Osteocyte (in vitro differentiated cells): ENCODE data around the gene EPM2AIP1. TPM values are rescaled to one million over a fixed set of nuclear protein-coding genes. Genes with fewer than 3 reads are reported as not detected.
A peak's percentile ranks its signal among the peaks of the same experiment; 100 is the strongest.
"Not testable (repeated sequence)": the region's sequence is repeated elsewhere in the genome, so short reads cannot be mapped to it uniquely, and the experiment has no call there.

ENCODE experiments used
- DNase-seq: peaks from one replicate; pipeline ENCODE4 v3.0.0; 2021; ENCODE audit warnings: mixed read lengths; ENCODE audit not compliant: unreplicated experiment; ENCODE audit errors: extremely low spot score
- H3K27ac Mint-ChIP-seq: one replicate; pipeline ENCODE4 v1.8.0; 2021; ENCODE audit warnings: mild to moderate bottlenecking, mixed read lengths; ENCODE audit not compliant: unreplicated experiment
- H3K27me3 Mint-ChIP-seq: one replicate; pipeline ENCODE4 v1.8.0; 2021; ENCODE audit warnings: mixed read lengths; ENCODE audit not compliant: unreplicated experiment
- H3K36me3 Mint-ChIP-seq: one replicate; pipeline ENCODE4 v1.8.0; 2021; ENCODE audit warnings: mixed read lengths; ENCODE audit not compliant: unreplicated experiment
- H3K4me1 Mint-ChIP-seq: one replicate; pipeline ENCODE4 v1.8.0; 2021; ENCODE audit warnings: mixed read lengths; ENCODE audit not compliant: unreplicated experiment
- H3K4me3 Mint-ChIP-seq: one replicate; pipeline ENCODE4 v1.8.0; 2021; ENCODE audit warnings: mild to moderate bottlenecking, moderate library complexity, mixed read lengths; ENCODE audit not compliant: unreplicated experiment
- H3K9me3 Mint-ChIP-seq: one replicate; pipeline ENCODE4 v1.8.0; 2021; ENCODE audit warnings: mixed read lengths; ENCODE audit not compliant: unreplicated experiment
- long read RNA-seq: library from polyadenylated mRNA; unstranded; transcript quantifications from one replicate; pipeline ENCODE4 v2.0.0, GENCODE V29; 2021
- total RNA-seq: library from RNA; stranded (reverse); gene quantifications from 2 replicates; pipeline ENCODE4 v1.2.1, GENCODE V29; 2021
- TF ChIP-seq, protein P1 (sequence below): fragments of 200-600 bp; sonication (generic); IDR thresholded peaks from 2 replicates; pipeline ENCODE4 v1.5.0; 2021; ENCODE audit warnings: antibody characterized with exemption, mild to moderate bottlenecking, moderate library complexity

Gene EPM2AIP1
- total RNA-seq, result 24.5 and 24.8 TPM in 2 replicates
- long read RNA-seq, full-length matches to known transcripts, result 135 of 142 reads
- long read RNA-seq, partial matches to known transcripts, result 2 of 142 reads
- long read RNA-seq, other reads (novel, unspliced or antisense), result 5 of 142 reads

GRCh38 chr3:36992806-36993325 lies at the start of gene EPM2AIP1:
Gene EPM2AIP1 (minus strand): TSS chr3:36993131. CDS start chr3:36993077, 54 bp downstream.
- Mint-ChIP-seq H3K27me3 (no peaks in the 10 kb centered on the region), H3K36me3 (peaks cover 23% of the 10 kb centered on the region), H3K4me1 (peaks cover 38% of the 10 kb centered on the region), H3K9me3 (no peaks in the 10 kb centered on the region), H3K4me3 (no peak within 1 kb of the TSS), H3K27ac (no peak within 1 kb of the TSS)
- no peak for DNase-seq
- TF ChIP-seq, protein P1, sequence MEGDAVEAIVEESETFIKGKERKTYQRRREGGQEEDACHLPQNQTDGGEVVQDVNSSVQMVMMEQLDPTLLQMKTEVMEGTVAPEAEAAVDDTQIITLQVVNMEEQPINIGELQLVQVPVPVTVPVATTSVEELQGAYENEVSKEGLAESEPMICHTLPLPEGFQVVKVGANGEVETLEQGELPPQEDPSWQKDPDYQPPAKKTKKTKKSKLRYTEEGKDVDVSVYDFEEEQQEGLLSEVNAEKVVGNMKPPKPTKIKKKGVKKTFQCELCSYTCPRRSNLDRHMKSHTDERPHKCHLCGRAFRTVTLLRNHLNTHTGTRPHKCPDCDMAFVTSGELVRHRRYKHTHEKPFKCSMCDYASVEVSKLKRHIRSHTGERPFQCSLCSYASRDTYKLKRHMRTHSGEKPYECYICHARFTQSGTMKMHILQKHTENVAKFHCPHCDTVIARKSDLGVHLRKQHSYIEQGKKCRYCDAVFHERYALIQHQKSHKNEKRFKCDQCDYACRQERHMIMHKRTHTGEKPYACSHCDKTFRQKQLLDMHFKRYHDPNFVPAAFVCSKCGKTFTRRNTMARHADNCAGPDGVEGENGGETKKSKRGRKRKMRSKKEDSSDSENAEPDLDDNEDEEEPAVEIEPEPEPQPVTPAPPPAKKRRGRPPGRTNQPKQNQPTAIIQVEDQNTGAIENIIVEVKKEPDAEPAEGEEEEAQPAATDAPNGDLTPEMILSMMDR, result peak; percentile 37

- H3K4me1 Mint-ChIP-seq, DNase-seq, H3K27me3 Mint-ChIP-seq, H3K27ac Mint-ChIP-seq, H3K4me3 Mint-ChIP-seq, H3K9me3 Mint-ChIP-seq: not testable (repeated sequence)
- H3K36me3 Mint-ChIP-seq, result peaks cover 45% of the 10 kb centered on the region
Measured at GRCh38 chr3:37042712-37043111, 49.8 kb upstream of the EPM2AIP1 start.

DNA sequence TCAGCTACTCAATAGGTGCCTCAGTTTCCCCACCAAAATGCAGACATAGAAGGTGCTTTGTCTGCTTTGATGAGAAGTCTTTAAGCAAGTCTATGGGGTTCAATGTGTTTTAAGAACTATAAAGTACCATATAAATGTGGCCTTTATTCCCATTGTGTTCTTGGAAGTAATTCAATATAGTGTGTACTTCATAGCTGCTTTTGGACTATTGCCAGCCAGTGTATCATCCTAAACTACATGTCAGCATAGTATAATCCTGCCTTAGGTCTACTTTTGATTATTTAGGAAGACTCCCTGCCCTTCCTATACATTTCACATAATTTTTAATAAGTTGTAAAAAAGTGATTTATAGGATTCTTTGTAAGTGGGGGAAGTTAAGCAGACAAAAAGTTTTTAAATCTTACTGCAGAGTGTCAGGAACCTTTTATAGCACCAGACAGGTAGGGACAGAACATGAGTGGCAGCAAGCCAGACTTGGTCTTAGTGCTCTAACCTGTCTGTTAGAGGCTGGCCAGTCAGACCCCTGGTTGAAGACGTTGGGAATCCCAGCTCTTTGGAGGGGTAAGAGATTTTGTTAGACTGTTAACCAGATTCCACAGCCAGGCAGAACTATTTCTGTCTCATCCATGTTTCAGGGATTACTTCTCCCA lies 48.7 kb upstream of the EPM2AIP1 start:
- TF ChIP-seq, protein P1, result no peak
- DNase-seq, result no peak
- no peak overlapping the region for H3K27ac Mint-ChIP-seq
- H3K9me3 Mint-ChIP-seq, result peaks cover 5% of the 10 kb centered on the region
- H3K4me1 Mint-ChIP-seq, result peaks cover 1% of the 10 kb centered on the region
- H3K4me3 Mint-ChIP-seq, result no peak overlapping the region
- H3K36me3 Mint-ChIP-seq, result peaks cover 45% of the 10 kb centered on the region
- no peaks in the 10 kb centered on the region for H3K27me3 Mint-ChIP-seq

- Mint-ChIP-seq H3K4me1 (peaks cover 1% of the 10 kb centered on the region), H3K9me3 (peaks cover 9% of the 10 kb centered on the region), H3K27me3 (no peaks in the 10 kb centered on the region), H3K36me3 (peaks cover 53% of the 10 kb centered on the region), H3K27ac (no peak overlapping the region), H3K4me3 (no peak overlapping the region)
- no peak for DNase-seq
- TF ChIP-seq, protein P1, result no peak
Measured at GRCh38 chr3:37040231-37040630, 47.3 kb upstream of the EPM2AIP1 start.

- H3K27me3 Mint-ChIP-seq, result no peaks in the 10 kb centered on the region
- H3K4me1 Mint-ChIP-seq, result peaks cover 1% of the 10 kb centered on the region
- H3K27ac Mint-ChIP-seq, result no peak overlapping the region
- DNase-seq, result no peak
- H3K36me3 Mint-ChIP-seq, result peaks cover 54% of the 10 kb centered on the region
- TF ChIP-seq, protein P1, result no peak
- H3K9me3 Mint-ChIP-seq, result peaks cover 9% of the 10 kb centered on the region
- H3K4me3 Mint-ChIP-seq, result no peak overlapping the region
Measured at GRCh38 chr3:37039161-37039846, 46.4 kb upstream of the EPM2AIP1 start.
